Panc1 (cell line): ENCODE measurements around the gene SMIM22.

Source experiments
- SIN3A ChIP-seq: IDR thresholded peaks from 2 replicates; pipeline ENCODE4 v1.6.1; 2012; ENCODE audit warnings: low read depth, mild to moderate bottlenecking, low read length, moderate library complexity, borderline replicate concordance; ENCODE audit not compliant: insufficient read depth
- TF ChIP-seq, protein P1 (sequence below), 2 experiments: IDR thresholded peaks; 2 replicates each; pipeline ENCODE4 v1.6.1; 2011 to 2012; ENCODE audit warnings: low read depth in 2 of 2, control low read depth in 1 of 2, low read length in 1 of 2, mild to moderate bottlenecking in 1 of 2, moderate library complexity in 1 of 2; ENCODE audit not compliant: insufficient read depth in 1 of 2

DNA sequence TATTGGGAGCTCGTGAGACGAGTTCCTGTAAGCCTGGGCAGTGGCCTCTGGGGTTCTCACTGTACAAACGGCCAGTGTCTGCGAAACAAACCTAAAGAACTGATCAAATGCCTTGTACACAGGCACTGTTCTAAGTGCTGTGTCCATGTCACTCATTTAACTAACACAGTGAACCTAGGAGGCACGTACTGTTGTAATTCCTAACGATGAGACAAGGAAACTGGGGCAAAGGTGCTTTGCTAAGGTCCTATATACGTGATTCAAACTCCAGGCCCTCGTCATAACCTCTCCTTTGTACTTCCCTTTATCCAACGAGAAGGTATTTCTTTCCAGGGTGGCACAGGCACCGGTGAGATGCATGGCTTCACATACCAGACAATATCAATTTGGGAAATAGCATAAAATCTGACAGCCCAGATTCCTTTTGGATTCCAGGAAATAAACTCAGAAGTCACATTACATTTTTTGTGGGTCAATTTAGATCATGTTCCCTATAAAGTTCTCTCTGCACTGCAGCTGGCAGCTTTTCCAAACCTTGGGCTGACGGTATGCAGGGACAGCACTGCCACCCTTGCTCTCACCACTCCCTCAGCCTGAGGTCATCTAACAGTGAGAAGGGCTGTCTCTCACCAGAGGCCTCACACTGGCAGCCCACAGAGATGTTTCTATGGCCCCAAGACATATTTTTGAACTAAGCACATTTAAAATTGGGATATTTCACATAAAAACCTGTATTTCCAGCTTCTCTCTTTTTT is 33.6 kb downstream of the SMIM22 start:
- no peak for TF ChIP-seq SIN3A
- TF ChIP-seq, protein P1, sequence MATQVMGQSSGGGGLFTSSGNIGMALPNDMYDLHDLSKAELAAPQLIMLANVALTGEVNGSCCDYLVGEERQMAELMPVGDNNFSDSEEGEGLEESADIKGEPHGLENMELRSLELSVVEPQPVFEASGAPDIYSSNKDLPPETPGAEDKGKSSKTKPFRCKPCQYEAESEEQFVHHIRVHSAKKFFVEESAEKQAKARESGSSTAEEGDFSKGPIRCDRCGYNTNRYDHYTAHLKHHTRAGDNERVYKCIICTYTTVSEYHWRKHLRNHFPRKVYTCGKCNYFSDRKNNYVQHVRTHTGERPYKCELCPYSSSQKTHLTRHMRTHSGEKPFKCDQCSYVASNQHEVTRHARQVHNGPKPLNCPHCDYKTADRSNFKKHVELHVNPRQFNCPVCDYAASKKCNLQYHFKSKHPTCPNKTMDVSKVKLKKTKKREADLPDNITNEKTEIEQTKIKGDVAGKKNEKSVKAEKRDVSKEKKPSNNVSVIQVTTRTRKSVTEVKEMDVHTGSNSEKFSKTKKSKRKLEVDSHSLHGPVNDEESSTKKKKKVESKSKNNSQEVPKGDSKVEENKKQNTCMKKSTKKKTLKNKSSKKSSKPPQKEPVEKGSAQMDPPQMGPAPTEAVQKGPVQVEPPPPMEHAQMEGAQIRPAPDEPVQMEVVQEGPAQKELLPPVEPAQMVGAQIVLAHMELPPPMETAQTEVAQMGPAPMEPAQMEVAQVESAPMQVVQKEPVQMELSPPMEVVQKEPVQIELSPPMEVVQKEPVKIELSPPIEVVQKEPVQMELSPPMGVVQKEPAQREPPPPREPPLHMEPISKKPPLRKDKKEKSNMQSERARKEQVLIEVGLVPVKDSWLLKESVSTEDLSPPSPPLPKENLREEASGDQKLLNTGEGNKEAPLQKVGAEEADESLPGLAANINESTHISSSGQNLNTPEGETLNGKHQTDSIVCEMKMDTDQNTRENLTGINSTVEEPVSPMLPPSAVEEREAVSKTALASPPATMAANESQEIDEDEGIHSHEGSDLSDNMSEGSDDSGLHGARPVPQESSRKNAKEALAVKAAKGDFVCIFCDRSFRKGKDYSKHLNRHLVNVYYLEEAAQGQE (IDR thresholded peaks at IDR 0.05; ENCODE audit: insufficient read depth in 1 of 2, low read depth in 2 of 2, low read length in 1 of 2) = no peak
